Stimulated activated CD8-positive, alpha-beta memory T cell treated with anti-CD3 and anti-CD28 coated beads, Interleukin-15, amount 100 ng/mL, for 48 hours (primary cell): Measurements from ENCODE around the gene MAGI2.

Source experiments
- DNase-seq, 2 donors: peaks; one replicate each; pipeline ENCODE4 v3.0.0-alpha.2; 2020; ENCODE audit warnings: low read depth in 2 of 2

Gene MAGI2

DNA sequence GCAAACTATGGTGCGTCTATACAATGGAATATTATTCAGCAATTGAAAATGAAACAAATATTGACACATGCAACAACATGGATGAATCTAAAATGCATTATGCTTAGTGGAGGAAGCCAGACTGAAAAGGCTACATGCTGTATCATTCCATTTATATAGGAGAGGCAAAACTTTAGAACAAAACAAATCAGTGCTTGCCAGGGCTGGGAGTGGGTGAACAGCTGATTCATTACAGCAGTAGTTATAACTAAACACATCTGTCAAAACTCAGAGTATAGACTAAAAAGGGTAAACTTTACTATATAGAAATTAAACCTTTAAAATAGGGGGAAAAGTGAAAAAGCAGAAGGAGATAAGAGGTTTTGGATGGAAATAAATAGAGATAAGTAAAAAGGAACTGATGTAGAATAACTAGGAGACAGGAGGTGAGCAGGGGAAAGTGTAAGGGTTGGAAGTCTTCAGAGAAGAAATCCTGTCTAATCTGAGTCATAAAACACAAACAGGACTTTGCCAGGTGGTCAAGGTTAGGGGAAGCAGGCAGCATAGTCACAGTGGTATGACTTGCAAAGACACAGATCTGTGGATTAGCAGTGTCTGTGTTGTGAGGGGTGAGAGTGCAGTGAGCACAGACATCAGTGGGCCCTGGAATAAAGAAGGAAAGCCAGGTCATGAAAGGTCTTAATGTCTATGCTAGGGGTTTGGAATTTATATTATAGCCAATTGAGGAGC, 1305.1 kb downstream of the MAGI2 start:
- no peak for DNase-seq

GRCh38 chr7:78146546-78146945, 1306.9 kb downstream of the MAGI2 start:
- DNase-seq, result no peak

- DNase-seq, result no peak
These were observed 1309.8 kb downstream of the MAGI2 start for GRCh38 chr7:78143661-78144060.

- DNase-seq, result no peak
These were observed 1311.8 kb downstream of the MAGI2 start for GRCh38 chr7:78141522-78142281.

DNA sequence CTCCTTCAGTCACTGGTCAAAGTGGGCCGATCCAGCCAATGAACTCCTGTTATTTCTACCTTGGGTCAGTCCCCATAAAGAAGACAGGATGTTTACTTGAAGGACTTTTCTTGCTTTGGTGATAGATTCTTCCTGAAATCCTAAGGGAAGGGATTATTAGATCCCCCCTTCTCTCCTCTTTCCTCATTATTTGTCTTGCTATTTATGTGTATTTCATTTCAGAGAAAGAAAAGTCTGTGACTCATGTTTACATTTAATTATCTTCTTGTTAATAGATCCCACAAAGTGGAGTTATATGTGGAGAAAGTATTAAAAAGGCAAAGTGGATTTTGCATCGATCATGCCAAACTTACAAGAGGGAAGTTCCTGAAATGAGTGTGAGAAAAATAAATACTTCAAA, 1313.4 kb downstream of the MAGI2 start:
- DNase-seq, result no peak

DNA sequence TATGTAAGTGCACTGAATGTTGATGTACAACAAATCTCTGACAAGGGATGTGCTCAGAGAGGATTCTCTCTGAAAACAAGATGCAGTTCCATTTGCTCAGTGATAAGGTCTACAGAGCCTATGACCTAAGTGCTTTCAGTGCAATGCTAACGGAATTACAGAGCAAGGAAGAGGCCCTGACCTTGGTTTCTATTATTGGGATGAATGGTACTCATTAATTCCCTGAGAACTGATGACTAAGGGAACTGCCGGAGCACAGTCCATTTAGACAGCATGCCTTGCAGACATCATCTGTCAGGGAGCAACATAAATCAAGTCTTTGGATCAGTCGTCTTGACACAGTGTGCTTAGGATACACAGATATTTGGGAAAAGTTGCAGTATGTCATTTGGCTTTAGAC, 1314.1 kb downstream of the MAGI2 start:
- DNase-seq, result no peak

GRCh38 chr7:78134774-78135173, 1318.7 kb downstream of the MAGI2 start:
- DNase-seq, result no peak

DNA sequence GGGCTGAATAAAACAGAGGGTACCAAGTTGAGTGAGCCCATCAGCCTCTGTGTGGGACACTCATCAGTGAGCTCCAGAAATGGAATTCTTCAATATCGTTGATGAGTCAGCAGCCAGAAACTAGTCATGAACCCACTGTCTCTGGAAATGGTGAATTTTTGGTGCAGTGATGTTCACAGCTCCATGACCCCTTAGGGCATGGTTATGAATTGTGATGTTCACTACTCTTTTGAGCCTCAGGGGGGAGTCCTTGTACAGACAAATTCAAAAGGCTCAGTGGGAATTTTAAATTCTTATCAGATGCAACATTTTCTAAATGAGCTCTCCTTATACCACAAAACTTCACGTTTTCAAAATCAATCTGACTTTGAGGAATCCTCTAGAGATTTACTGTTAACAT, 1319.2 kb downstream of the MAGI2 start:
- DNase-seq, result no peak

DNA sequence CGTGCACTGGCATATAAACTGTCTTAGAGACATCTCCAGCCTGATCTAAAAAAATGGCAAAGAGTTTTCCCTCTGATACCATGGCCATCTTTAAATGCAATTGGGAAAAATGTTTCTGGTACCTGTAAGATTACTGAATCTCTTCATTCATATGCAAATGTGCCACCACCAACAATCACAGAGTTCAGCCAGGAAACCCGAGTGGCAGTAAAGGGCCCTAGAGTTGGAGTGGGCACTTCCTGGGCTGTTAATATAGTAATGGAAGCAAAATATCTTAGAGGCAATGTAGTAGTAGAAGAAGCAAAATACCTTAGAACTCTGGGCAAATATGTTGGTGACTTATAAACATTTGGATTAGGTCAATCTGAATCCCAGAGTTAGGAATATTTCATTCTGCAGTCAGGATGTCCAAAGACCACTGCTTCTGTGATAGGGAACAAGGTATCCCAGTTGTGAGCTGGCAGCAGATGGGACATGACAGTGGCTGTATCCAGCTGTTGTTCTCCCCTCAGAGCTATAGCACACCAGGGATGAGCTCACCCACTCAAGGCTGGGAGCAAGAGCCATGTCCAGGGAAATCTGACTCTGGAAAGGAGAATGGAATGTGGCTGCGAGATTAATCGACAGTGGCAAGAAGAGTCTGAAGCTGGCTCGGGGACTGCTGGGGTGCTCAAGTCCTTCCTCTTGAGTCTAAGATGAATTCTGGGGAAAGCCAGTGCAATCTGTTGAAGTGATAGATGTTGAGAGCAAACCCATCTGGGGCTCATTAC, 1322.8 kb downstream of the MAGI2 start:
- DNase-seq, result no peak

DNA sequence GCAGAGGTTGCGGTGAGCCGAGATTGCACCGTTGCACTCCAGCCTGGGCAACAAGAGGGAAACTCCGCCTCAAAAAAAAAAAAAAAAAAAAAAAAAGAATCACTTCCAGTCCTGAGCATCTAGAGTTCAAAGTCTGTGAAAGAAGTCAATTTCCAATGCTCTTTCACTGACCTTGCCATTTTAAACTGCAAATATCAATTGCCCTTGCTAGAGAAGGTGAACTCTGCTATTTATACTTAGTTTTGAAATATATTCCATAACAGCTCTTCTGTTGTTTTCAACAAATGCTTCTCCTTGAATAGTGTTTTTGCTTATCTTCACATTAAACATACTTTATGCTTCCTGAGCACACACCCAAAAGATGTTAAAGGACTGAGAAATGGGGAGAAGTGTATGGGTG, 1323.6 kb downstream of the MAGI2 start:
- DNase-seq, result no peak

GRCh38 chr7:78127009-78127408, 1326.5 kb downstream of the MAGI2 start:
- DNase-seq, result no peak

DNA sequence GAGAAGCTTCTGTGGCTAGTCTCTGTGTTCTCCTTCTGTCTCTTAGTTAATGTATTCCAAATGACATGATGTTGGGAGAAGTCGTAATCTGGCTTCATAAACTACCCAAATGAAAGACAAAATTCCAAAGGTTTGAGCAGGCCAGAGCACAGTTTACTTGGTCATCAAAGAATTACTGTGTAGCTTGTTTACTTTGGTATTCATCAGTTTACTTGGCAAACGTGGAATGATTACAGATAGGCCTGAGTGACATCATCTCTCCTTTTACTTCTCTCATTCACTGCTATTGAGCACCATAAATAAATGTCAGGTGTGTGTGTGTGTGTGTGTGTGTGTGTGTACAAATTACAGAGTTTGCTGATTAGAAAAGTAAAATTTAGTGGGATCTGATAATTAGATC, 1327.6 kb downstream of the MAGI2 start:
- DNase-seq, result no peak

DNA sequence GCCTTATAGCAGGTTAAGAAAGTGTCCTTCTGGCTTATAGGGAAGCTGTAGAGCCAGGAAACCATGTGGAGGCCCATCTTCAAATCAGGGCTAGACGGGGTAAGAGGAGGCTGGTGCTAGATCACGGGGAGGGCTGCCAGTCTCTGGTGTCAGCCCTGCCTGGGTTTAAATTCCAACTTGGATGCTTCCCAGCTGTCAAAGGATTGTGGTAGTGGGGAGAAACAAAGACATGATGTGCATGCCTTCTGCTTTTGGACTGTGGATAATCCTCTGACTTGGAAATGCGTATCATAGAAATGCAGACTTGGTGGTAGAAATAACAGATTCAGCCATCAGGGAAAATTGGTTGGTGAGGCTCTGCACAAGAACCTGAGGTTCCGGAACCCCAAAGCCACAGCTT, 1329.3 kb downstream of the MAGI2 start:
- no peak for DNase-seq

GRCh38 chr7:78121888-78122287, 1331.6 kb downstream of the MAGI2 start:
- DNase-seq, result no peak

DNA sequence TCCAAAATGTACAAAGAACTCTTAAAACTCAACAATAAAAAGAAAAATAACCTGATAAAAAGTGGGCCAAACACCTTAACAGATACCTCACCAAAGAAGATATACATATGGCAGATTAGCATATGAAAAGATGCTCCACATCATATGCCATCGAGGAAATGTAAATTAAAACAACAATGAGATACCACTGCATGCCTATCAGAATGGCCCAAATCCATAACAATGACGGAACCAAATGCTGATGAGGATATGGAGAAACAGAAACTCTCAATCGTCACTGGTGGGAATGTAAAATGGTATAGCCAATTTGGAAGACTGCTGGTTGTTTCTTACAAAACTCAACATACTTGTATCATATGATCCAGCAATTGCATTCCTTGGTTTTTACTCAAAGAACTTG, 1335.0 kb downstream of the MAGI2 start:
- DNase-seq, result no peak

GRCh38 chr7:78115876-78116275, 1337.6 kb downstream of the MAGI2 start:
- no peak for DNase-seq

DNA sequence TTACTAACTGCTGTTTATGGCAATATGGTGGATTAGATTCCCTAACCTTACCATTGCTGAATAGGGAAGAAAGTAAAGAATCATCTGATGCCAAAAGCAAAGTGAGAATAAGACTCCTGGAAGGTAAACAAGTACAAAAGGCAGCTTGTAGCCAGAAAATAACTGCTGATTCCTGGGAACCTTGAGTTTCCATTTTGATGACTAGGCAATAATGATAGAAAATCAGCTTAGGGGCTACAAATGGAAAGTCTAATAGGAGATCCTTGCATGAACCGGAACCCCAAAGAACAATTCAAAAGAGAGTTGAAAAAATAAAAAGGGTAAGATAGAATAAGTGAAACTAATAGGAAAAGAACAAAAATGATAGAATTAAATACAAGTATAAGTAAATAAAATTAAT, 1338.5 kb downstream of the MAGI2 start:
- no peak for DNase-seq

DNA sequence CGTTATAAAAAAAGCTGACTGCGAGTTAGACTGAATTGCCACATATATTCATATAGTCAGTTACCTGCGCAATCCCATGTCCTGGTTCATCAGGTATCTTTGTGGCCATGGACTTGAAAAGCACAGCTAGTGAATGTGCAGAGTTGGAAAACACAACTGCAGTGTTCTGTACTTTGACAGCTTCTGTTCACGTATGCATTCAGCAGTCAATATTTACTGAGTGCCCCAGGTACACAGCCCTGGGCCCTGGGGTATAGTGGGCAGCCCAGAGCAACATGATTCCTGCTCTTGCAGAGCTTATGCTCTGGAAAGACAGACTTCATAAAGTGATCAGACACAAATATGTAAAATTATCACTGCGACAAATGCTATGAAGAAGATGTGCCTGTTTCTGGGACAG, 1341.0 kb downstream of the MAGI2 start:
- DNase-seq, result no peak

- DNase-seq, result no peak
These were observed 1342.1 kb downstream of the MAGI2 start for GRCh38 chr7:78111386-78111785.

DNA sequence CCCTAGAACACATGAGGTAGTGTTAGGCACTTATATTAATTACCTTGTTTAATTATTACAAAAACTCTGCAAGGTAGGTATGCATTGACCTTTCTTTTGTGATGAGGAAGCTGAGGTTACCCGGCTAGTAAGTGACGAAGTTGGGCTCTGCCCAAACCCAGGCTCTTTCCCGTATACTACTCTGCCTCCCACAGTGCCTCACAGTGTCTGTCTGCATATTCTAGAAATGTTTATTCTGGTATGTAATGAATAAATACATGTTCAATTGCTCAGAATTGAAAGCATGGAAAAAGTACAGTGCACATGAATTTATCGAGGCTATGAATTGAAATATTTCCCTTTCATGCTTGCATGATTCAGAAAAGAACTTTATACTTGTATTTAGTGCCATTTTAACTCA, 1350.0 kb downstream of the MAGI2 start:
- DNase-seq, result no peak

DNA sequence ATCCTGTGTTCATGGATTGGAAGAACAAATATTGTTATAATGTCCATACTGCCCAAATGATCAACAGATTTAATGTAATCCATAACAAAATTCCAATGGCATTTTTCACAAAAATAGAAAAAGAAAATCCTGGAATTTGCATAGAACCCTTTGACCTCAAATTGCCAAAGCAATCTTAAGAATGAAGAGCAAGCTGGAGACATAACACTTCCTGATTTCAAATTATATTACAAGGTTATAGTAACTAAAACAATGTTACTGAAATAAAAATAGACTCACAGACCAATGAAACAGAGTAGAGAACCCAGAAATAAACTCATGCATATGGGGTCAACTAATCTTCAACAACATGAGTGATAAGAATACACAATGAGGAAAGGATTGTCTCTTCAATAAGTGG, 1352.4 kb downstream of the MAGI2 start:
- no peak for DNase-seq

GRCh38 chr7:78099715-78100394, 1353.6 kb downstream of the MAGI2 start:
- no peak for DNase-seq
